HCT116 (cell line): Measurements from ENCODE around the gene SLC5A2.
"Not testable (repeated sequence)": the region's sequence is repeated elsewhere in the genome, so short reads cannot be mapped to it uniquely, and the experiment has no call there.

Experiments
- CTCF ChIP-seq, 3 experiments: fragments of 200-600 bp in 1 of 3; sonication (generic) in 1 of 3; IDR thresholded peaks in 2 of 3; conservative IDR thresholded peaks in 1 of 3; 2 replicates each; pipeline ENCODE4 v1.5.1; 2012 to 2017; ENCODE audit warnings: low read depth in 2 of 3, low read length in 2 of 3, antibody characterized with exemption in 1 of 3, borderline replicate concordance in 1 of 3, control low read depth in 1 of 3, mild to moderate bottlenecking in 1 of 3, mixed read lengths in 1 of 3, mixed run types in 1 of 3, moderate library complexity in 1 of 3; ENCODE audit not compliant: insufficient read depth in 1 of 3
- EZH2 ChIP-seq: fragments of 200-600 bp; sonication (generic); IDR thresholded peaks from 2 replicates; pipeline ENCODE4 v1.6.1; 2017; ENCODE audit warnings: antibody characterized with exemption, mixed run types
- EZH2phosphoT487 ChIP-seq: fragments of 200-600 bp; IDR thresholded peaks from 2 replicates; pipeline ENCODE4 v1.6.1; 2018; ENCODE audit warnings: antibody characterized with exemption, borderline replicate concordance
- POLR2A ChIP-seq: IDR thresholded peaks from 2 replicates; pipeline ENCODE4 v1.7.0; 2011; ENCODE audit warnings: borderline replicate concordance; ENCODE audit not compliant: insufficient read depth, insufficient read length; ENCODE audit errors: extremely low read depth
- RAD21 ChIP-seq: IDR thresholded peaks from 2 replicates; pipeline ENCODE4 v1.6.1; 2012; ENCODE audit warnings: low read depth, mild to moderate bottlenecking
- SP1 ChIP-seq: IDR thresholded peaks from 2 replicates; pipeline ENCODE4 v1.6.1; 2012; ENCODE audit warnings: low read depth
- YY1 ChIP-seq: IDR thresholded peaks from 2 replicates; pipeline ENCODE4 v1.6.1; 2011; ENCODE audit warnings: low read length, low read depth, moderate library complexity, mild to moderate bottlenecking; ENCODE audit not compliant: insufficient replicate concordance; ENCODE audit errors: extremely low read depth
- ZBTB33 ChIP-seq: IDR thresholded peaks from 2 replicates; pipeline ENCODE4 v1.6.1; 2011; ENCODE audit warnings: mild to moderate bottlenecking, low read length, moderate library complexity; ENCODE audit not compliant: insufficient replicate concordance; ENCODE audit errors: extremely low read depth

- TF ChIP-seq CTCF (IDR thresholded peaks at IDR 0.05 in 2 of 3, conservative IDR thresholded peaks at IDR 0.05 in 1 of 3; ENCODE audit: borderline replicate concordance in 1 of 3, insufficient read depth in 1 of 3, low read depth in 2 of 3, low read length in 2 of 3); EZH2; ZBTB33; RAD21; YY1; EZH2phosphoT487; POLR2A; SP1: not testable (repeated sequence)
Measured at GRCh38 chr16:31503555-31503954, 20.6 kb downstream of the SLC5A2 start.
